Stimulated activated naive CD8-positive, alpha-beta T cell treated with anti-CD3 and anti-CD28 coated beads, Interleukin-15, Interleukin-2, amounts not matched to agents 100 ng/mL and 50 ng/mL, for 24 hours (primary cell): ENCODE data around the gene KCNK3.

ENCODE experiments used
- H3K27ac Mint-ChIP-seq: one replicate; pipeline ENCODE4 v1.8.0; 2021; ENCODE audit warnings: mild to moderate bottlenecking, mixed read lengths
- H3K27me3 Mint-ChIP-seq: one replicate; pipeline ENCODE4 v1.8.0; 2021; ENCODE audit warnings: mixed read lengths
- H3K36me3 Mint-ChIP-seq: one replicate; pipeline ENCODE4 v1.8.0; 2021; ENCODE audit warnings: low read depth, mixed read lengths
- H3K4me1 Mint-ChIP-seq: one replicate; pipeline ENCODE4 v1.8.0; 2021; ENCODE audit warnings: low read depth, mixed read lengths
- H3K4me3 Mint-ChIP-seq: one replicate; pipeline ENCODE4 v1.8.0; 2021; ENCODE audit warnings: mild to moderate bottlenecking, mixed read lengths
- H3K9me3 Mint-ChIP-seq: one replicate; pipeline ENCODE4 v1.8.0; 2021; ENCODE audit warnings: mixed read lengths

Gene KCNK3

GRCh38 chr2:26722328-26722727 lies 29.8 kb downstream of the KCNK3 start:
- H3K4me3 Mint-ChIP-seq, result no peak overlapping the region
- H3K4me1 Mint-ChIP-seq, result no peaks in the 10 kb centered on the region
- no peaks in the 10 kb centered on the region for H3K36me3 Mint-ChIP-seq
- no peak overlapping the region for H3K27ac Mint-ChIP-seq
- no peaks in the 10 kb centered on the region for H3K27me3 Mint-ChIP-seq
- no peaks in the 10 kb centered on the region for H3K9me3 Mint-ChIP-seq

- no peaks in the 10 kb centered on the region for H3K36me3 Mint-ChIP-seq
- H3K27me3 Mint-ChIP-seq, result no peaks in the 10 kb centered on the region
- H3K4me1 Mint-ChIP-seq, result no peaks in the 10 kb centered on the region
- no peak overlapping the region for H3K27ac Mint-ChIP-seq
- H3K4me3 Mint-ChIP-seq, result no peak overlapping the region
- no peaks in the 10 kb centered on the region for H3K9me3 Mint-ChIP-seq
Measured at GRCh38 chr2:26722911-26723310, 30.4 kb downstream of the KCNK3 start.

- H3K4me1 Mint-ChIP-seq, result no peaks in the 10 kb centered on the region
- H3K36me3 Mint-ChIP-seq, result no peaks in the 10 kb centered on the region
- no peaks in the 10 kb centered on the region for H3K27me3 Mint-ChIP-seq
- no peak overlapping the region for H3K27ac Mint-ChIP-seq
- H3K4me3 Mint-ChIP-seq, result no peak overlapping the region
- no peaks in the 10 kb centered on the region for H3K9me3 Mint-ChIP-seq
Measured at GRCh38 chr2:26723475-26723874, 31.0 kb downstream of the KCNK3 start.

GRCh38 chr2:26723991-26724750 lies 31.6 kb downstream of the KCNK3 start:
- no peak overlapping the region for H3K27ac Mint-ChIP-seq
- H3K4me1 Mint-ChIP-seq, result no peaks in the 10 kb centered on the region
- no peak overlapping the region for H3K4me3 Mint-ChIP-seq
- H3K27me3 Mint-ChIP-seq, result no peaks in the 10 kb centered on the region
- H3K36me3 Mint-ChIP-seq, result no peaks in the 10 kb centered on the region
- H3K9me3 Mint-ChIP-seq, result no peaks in the 10 kb centered on the region

GRCh38 chr2:26724784-26725520 lies 32.4 kb downstream of the KCNK3 start:
- Mint-ChIP-seq H3K27me3 (no peaks in the 10 kb centered on the region), H3K27ac (no peak overlapping the region), H3K36me3 (no peaks in the 10 kb centered on the region), H3K9me3 (no peaks in the 10 kb centered on the region), H3K4me3 (no peak overlapping the region), H3K4me1 (no peaks in the 10 kb centered on the region)

- no peak overlapping the region for H3K27ac Mint-ChIP-seq
- no peaks in the 10 kb centered on the region for H3K4me1 Mint-ChIP-seq
- no peaks in the 10 kb centered on the region for H3K36me3 Mint-ChIP-seq
- no peaks in the 10 kb centered on the region for H3K27me3 Mint-ChIP-seq
- no peak overlapping the region for H3K4me3 Mint-ChIP-seq
- H3K9me3 Mint-ChIP-seq, result no peaks in the 10 kb centered on the region
Measured at GRCh38 chr2:26725521-26725820, 32.9 kb downstream of the KCNK3 start.

GRCh38 chr2:26726228-26726627 lies 33.7 kb downstream of the KCNK3 start:
- H3K27me3 Mint-ChIP-seq, result no peaks in the 10 kb centered on the region
- no peak overlapping the region for H3K4me3 Mint-ChIP-seq
- H3K4me1 Mint-ChIP-seq, result no peaks in the 10 kb centered on the region
- H3K27ac Mint-ChIP-seq, result no peak overlapping the region
- H3K36me3 Mint-ChIP-seq, result no peaks in the 10 kb centered on the region
- H3K9me3 Mint-ChIP-seq, result no peaks in the 10 kb centered on the region

- Mint-ChIP-seq H3K36me3 (no peaks in the 10 kb centered on the region), H3K4me3 (no peak overlapping the region), H3K27me3 (no peaks in the 10 kb centered on the region), H3K4me1 (no peaks in the 10 kb centered on the region), H3K9me3 (no peaks in the 10 kb centered on the region), H3K27ac (no peak overlapping the region)
Measured at GRCh38 chr2:26727641-26728561, 35.4 kb downstream of the KCNK3 start.

GRCh38 chr2:26729311-26729710 lies 36.8 kb downstream of the KCNK3 start:
- no peaks in the 10 kb centered on the region for H3K4me1 Mint-ChIP-seq
- H3K27me3 Mint-ChIP-seq, result peaks cover 6% of the 10 kb centered on the region
- H3K36me3 Mint-ChIP-seq, result no peaks in the 10 kb centered on the region
- H3K27ac Mint-ChIP-seq, result no peak overlapping the region
- H3K4me3 Mint-ChIP-seq, result no peak overlapping the region
- H3K9me3 Mint-ChIP-seq, result no peaks in the 10 kb centered on the region

- H3K36me3 Mint-ChIP-seq, result no peaks in the 10 kb centered on the region
- no peaks in the 10 kb centered on the region for H3K4me1 Mint-ChIP-seq
- no peaks in the 10 kb centered on the region for H3K9me3 Mint-ChIP-seq
- H3K27ac Mint-ChIP-seq, result no peak overlapping the region
- no peak overlapping the region for H3K4me3 Mint-ChIP-seq
- peaks cover 6% of the 10 kb centered on the region for H3K27me3 Mint-ChIP-seq
Measured at GRCh38 chr2:26730549-26731344, 38.2 kb downstream of the KCNK3 start.

GRCh38 chr2:26731714-26732113 lies 39.2 kb downstream of the KCNK3 start:
- Mint-ChIP-seq H3K27me3 (peaks cover 6% of the 10 kb centered on the region), H3K4me3 (no peak overlapping the region), H3K27ac (no peak overlapping the region), H3K9me3 (no peaks in the 10 kb centered on the region), H3K36me3 (no peaks in the 10 kb centered on the region), H3K4me1 (no peaks in the 10 kb centered on the region)

- Mint-ChIP-seq H3K4me1 (no peaks in the 10 kb centered on the region), H3K36me3 (no peaks in the 10 kb centered on the region), H3K27me3 (peaks cover 6% of the 10 kb centered on the region)
Measured at GRCh38 chr2:26732446-26732845, 39.9 kb downstream of the KCNK3 start.

GRCh38 chr2:26733413-26733812 lies 40.9 kb downstream of the KCNK3 start:
- H3K27me3 Mint-ChIP-seq, result peaks cover 9% of the 10 kb centered on the region
- no peak overlapping the region for H3K27ac Mint-ChIP-seq
- H3K4me1 Mint-ChIP-seq, result no peaks in the 10 kb centered on the region
- H3K9me3 Mint-ChIP-seq, result no peaks in the 10 kb centered on the region
- no peaks in the 10 kb centered on the region for H3K36me3 Mint-ChIP-seq
- no peak overlapping the region for H3K4me3 Mint-ChIP-seq

More at GRCh38 chr2:26732446-26732845, 39.9 kb downstream of the KCNK3 start:
- no peak overlapping the region for H3K4me3 Mint-ChIP-seq
- no peaks in the 10 kb centered on the region for H3K9me3 Mint-ChIP-seq
- H3K27ac Mint-ChIP-seq, result no peak overlapping the region

- H3K4me1 Mint-ChIP-seq, result no peaks in the 10 kb centered on the region
- no peak overlapping the region for H3K4me3 Mint-ChIP-seq
- H3K27me3 Mint-ChIP-seq, result peaks cover 9% of the 10 kb centered on the region
- H3K36me3 Mint-ChIP-seq, result no peaks in the 10 kb centered on the region
- no peaks in the 10 kb centered on the region for H3K9me3 Mint-ChIP-seq
- no peak overlapping the region for H3K27ac Mint-ChIP-seq
Measured at GRCh38 chr2:26735097-26735496, 42.6 kb downstream of the KCNK3 start.
